BLaER1 treated with 17β-estradiol and CSF1 and Interleukin-3, amounts not matched to agents 10 nM and 100 nM (cell line): ENCODE data around the gene ROPN1B.
"Not testable (repeated sequence)": the region's sequence is repeated elsewhere in the genome, so short reads cannot be mapped to it uniquely, and the experiment has no call there.

Experiments used
- H3K27ac ChIP-seq, 11 experiments: shearing (Covaris generic); formaldehyde crosslinking; 2 replicates each; pipeline ENCODE4 v1.8.1; 2022
- H3K27me3 ChIP-seq, 11 experiments: shearing (Covaris generic); formaldehyde crosslinking; 2 replicates each; pipeline ENCODE4 v1.8.1; 2022
- H3K36me3 ChIP-seq, 11 experiments: shearing (Covaris generic); formaldehyde crosslinking; 2 replicates each; pipeline ENCODE4 v1.8.1; 2022
- H3K4me1 ChIP-seq, 10 experiments: shearing (Covaris generic); formaldehyde crosslinking; 2 replicates each; pipeline ENCODE4 v1.8.1; 2022
- H3K4me2 ChIP-seq, 11 experiments: shearing (Covaris generic); formaldehyde crosslinking; 2 replicates each; pipeline ENCODE4 v1.8.1; 2022
- H3K4me3 ChIP-seq, 10 experiments: shearing (Covaris generic); formaldehyde crosslinking; 2 replicates each; pipeline ENCODE4 v1.8.1; 2022
- H3K9ac ChIP-seq, 11 experiments: shearing (Covaris generic); formaldehyde crosslinking; 2 replicates each; pipeline ENCODE4 v1.8.1; 2022
- H3K9me3 ChIP-seq, 11 experiments: shearing (Covaris generic); formaldehyde crosslinking; replicated peaks in 1 of 11; 2 replicates each; pipeline ENCODE4 v1.8.1; 2022
- H4K20me1 ChIP-seq, 11 experiments: shearing (Covaris generic); formaldehyde crosslinking; 2 replicates each; pipeline ENCODE4 v1.8.1; 2022
- Cebpa-rat ChIP-seq, 11 experiments: shearing (Covaris generic); IDR thresholded peaks; 2 replicates each; pipeline ENCODE4 v1.8.1; 2022

ROPN1B gene

DNA sequence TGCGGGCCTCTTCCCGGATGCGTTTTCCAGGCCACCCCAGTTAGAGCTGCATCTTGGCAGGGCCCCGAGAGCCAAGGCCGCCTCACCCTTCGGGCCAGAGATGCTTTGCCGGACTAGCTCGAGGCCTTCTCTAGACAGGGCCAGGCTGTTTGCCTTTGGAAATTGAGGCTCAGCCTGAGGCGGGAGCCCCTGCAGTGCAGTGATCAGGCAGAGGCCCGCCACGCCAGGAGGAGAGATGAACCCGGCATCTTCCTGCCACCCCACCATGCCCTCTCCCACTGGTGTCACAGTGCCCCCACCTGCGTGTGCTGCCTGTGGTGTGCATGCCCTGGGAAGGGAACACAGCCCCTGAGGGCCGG is 8.9 kb upstream of the ROPN1B start:
- Histone ChIP-seq H3K4me1 (peaks cover 0 to 5% (median 0%) of the 10 kb centered on the region in 10 experiments; a peak in 7 of 20 replicates), H3K27ac (no peak overlapping the region), H3K27me3 (no peaks in the 10 kb centered on the region), H4K20me1 (no peaks in the 10 kb centered on the region), H3K9me3 (peaks cover 16 to 26% (median 21%) of the 10 kb centered on the region in 11 experiments), H3K4me3 (no peak overlapping the region), H3K9ac (no peak overlapping the region), H3K36me3 (no peaks in the 10 kb centered on the region), H3K4me2 (no peak overlapping the region)
- no peak for TF ChIP-seq Cebpa-rat (IDR thresholded peaks at IDR 0.05)

GRCh38 chr3:125960456-125961288 is 8.3 kb upstream of the ROPN1B start:
- H3K9me3 ChIP-seq, result peaks cover 16 to 26% (median 21%) of the 10 kb centered on the region in 11 experiments
- H4K20me1 ChIP-seq, result no peaks in the 10 kb centered on the region
- no peak for TF ChIP-seq Cebpa-rat (IDR thresholded peaks at IDR 0.05)
- H3K9ac ChIP-seq, result no peak overlapping the region
- no peaks in the 10 kb centered on the region for H3K27me3 ChIP-seq
- no peak overlapping the region for H3K27ac ChIP-seq
- no peak overlapping the region for H3K4me3 ChIP-seq
- H3K4me2 ChIP-seq, result no peak overlapping the region
- H3K4me1 ChIP-seq, result peaks cover 0 to 2% (median 0%) of the 10 kb centered on the region in 10 experiments; a peak in 1 of 20 replicates
- H3K36me3 ChIP-seq, result no peaks in the 10 kb centered on the region

GRCh38 chr3:125961289-125961589 is 7.7 kb upstream of the ROPN1B start:
- no peak for TF ChIP-seq Cebpa-rat (IDR thresholded peaks at IDR 0.05)
- Histone ChIP-seq H3K4me2 (no peak overlapping the region), H4K20me1 (no peaks in the 10 kb centered on the region), H3K9me3 (peaks cover 16 to 26% (median 21%) of the 10 kb centered on the region in 11 experiments), H3K27me3 (no peaks in the 10 kb centered on the region), H3K27ac (no peak overlapping the region), H3K36me3 (no peaks in the 10 kb centered on the region), H3K4me1 (peaks cover 0 to 5% (median 0%) of the 10 kb centered on the region in 10 experiments; a peak in 1 of 20 replicates), H3K9ac (no peak overlapping the region), H3K4me3 (no peak overlapping the region)

DNA sequence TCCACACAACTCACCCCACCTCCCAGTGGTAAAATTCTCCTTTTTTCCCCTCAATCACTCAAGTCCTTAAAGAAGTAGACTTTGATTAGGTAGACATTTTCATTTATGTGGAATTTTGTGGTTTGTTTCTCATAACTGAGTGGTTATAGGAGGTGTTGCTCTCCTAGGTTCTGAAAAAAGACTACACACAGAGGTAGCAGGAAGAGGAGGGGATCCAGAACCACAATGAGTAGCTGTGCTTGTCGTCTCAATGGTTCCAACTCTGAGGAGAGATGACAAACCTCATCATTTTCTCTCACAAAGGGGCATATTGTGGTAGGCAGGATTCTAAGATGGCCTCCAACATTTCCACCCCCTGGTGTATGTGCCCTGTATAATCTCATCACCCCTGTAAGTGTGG is 5.1 kb upstream of the ROPN1B start:
- not testable (repeated sequence) for H3K27me3 ChIP-seq, H3K9ac ChIP-seq, H4K20me1 ChIP-seq, H3K4me2 ChIP-seq, H3K4me3 ChIP-seq, H3K4me1 ChIP-seq, H3K27ac ChIP-seq, H3K36me3 ChIP-seq
- peaks cover 8 to 18% (median 13%) of the 10 kb centered on the region in 11 experiments for H3K9me3 ChIP-seq

- H3K27me3 ChIP-seq, result peaks cover 0 to 5% (median 0%) of the 10 kb centered on the region in 11 experiments; a peak in 3 of 22 replicates
- no peaks in the 10 kb centered on the region for H4K20me1 ChIP-seq
- no peak overlapping the region for H3K9ac ChIP-seq
- no peak for TF ChIP-seq Cebpa-rat (IDR thresholded peaks at IDR 0.05)
- H3K4me2 ChIP-seq, result peak overlapping the region in 1 of 11 experiments; percentile 16; a peak in 1 of 22 replicates
- no peak overlapping the region for H3K4me3 ChIP-seq
- H3K27ac ChIP-seq, result no peak overlapping the region
- H3K36me3 ChIP-seq, result no peaks in the 10 kb centered on the region
- H3K9me3 ChIP-seq, result peaks cover 0 to 6% (median 0%) of the 10 kb centered on the region in 11 experiments; a peak in 3 of 22 replicates
- H3K4me1 ChIP-seq, result peaks cover 0 to 5% (median 0%) of the 10 kb centered on the region in 10 experiments; a peak in 1 of 20 replicates
Measured at GRCh38 chr3:125965505-125965904, 3.5 kb upstream of the ROPN1B start.

- TF ChIP-seq Cebpa-rat (IDR thresholded peaks at IDR 0.05), result no peak
- Histone ChIP-seq H3K4me3 (no peak overlapping the region), H3K4me2 (no peak overlapping the region), H3K9ac (no peak overlapping the region), H3K27me3 (peaks cover 5 to 16% (median 8%) of the 10 kb centered on the region in 11 experiments; a peak in 17 of 22 replicates), H3K27ac (no peak overlapping the region), H3K36me3 (no peaks in the 10 kb centered on the region), H4K20me1 (no peaks in the 10 kb centered on the region), H3K4me1 (peaks cover 0 to 5% (median 0%) of the 10 kb centered on the region in 10 experiments; a peak in 1 of 20 replicates), H3K9me3 (peaks cover 0 to 6% (median 0%) of the 10 kb centered on the region in 11 experiments; a peak in 3 of 22 replicates)
Measured at GRCh38 chr3:125967156-125967555, 1.8 kb upstream of the ROPN1B start.

- H3K4me2 ChIP-seq, H3K9ac ChIP-seq, H3K4me3 ChIP-seq, H3K9me3 ChIP-seq, H3K36me3 ChIP-seq, H4K20me1 ChIP-seq, H3K27ac ChIP-seq, H3K4me1 ChIP-seq: not testable (repeated sequence)
- peaks cover 5 to 17% (median 8%) of the 10 kb centered on the region in 11 experiments; a peak in 17 of 22 replicates for H3K27me3 ChIP-seq
Measured at GRCh38 chr3:125968121-125968520, 857 bp upstream of the ROPN1B start.

GRCh38 chr3:125971997-125972944 is 3.3 kb downstream of the ROPN1B start:
- H3K4me3 ChIP-seq, H4K20me1 ChIP-seq, H3K4me1 ChIP-seq, H3K27ac ChIP-seq, H3K36me3 ChIP-seq, H3K9ac ChIP-seq, H3K9me3 ChIP-seq: not testable (repeated sequence)
- Histone ChIP-seq H3K4me2 (peak overlapping the region in 3 of 11 experiments; percentile 18 to 63 (median 22); a peak in 4 of 22 replicates), H3K27me3 (peaks cover 5 to 17% (median 8%) of the 10 kb centered on the region in 11 experiments; a peak in 17 of 22 replicates)

- not testable (repeated sequence) for H3K4me3 ChIP-seq, H3K36me3 ChIP-seq, H3K27ac ChIP-seq, H3K9ac ChIP-seq, H3K4me1 ChIP-seq, H4K20me1 ChIP-seq, H3K9me3 ChIP-seq, H3K4me2 ChIP-seq
- peaks cover 5 to 14% (median 7%) of the 10 kb centered on the region in 11 experiments; a peak in 17 of 22 replicates for H3K27me3 ChIP-seq
Measured at GRCh38 chr3:125975245-125976002, 6.4 kb downstream of the ROPN1B start.

- H3K27ac ChIP-seq, H3K36me3 ChIP-seq, H3K9ac ChIP-seq, H4K20me1 ChIP-seq, H3K4me1 ChIP-seq, H3K9me3 ChIP-seq, H3K4me3 ChIP-seq, H3K4me2 ChIP-seq: not testable (repeated sequence)
- peaks cover 5 to 13% (median 7%) of the 10 kb centered on the region in 11 experiments; a peak in 17 of 22 replicates for H3K27me3 ChIP-seq
Measured at GRCh38 chr3:125976003-125976390, 7.0 kb downstream of the ROPN1B start.

DNA sequence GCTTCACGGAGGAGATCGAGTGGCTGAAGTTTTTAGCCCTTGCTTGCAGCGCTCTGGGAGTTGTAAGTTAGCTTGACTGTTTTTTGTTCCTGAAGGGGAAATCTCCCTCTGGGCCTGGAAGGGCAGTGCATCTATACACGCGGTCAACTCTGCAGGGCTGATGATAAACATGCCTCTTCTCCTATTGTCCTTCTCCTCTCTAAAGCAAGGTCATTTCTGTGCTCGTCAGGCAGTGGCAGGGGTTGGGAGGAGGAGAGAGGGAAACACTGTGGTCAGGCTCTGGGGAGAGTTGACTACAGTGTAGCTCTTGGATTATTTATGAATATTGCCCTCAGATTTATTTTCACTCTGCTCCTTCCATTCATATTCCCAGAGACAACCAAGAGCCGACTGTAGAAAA is 8.1 kb downstream of the ROPN1B start:
- not testable (repeated sequence) for H3K4me2 ChIP-seq, H3K9me3 ChIP-seq, H3K9ac ChIP-seq, H4K20me1 ChIP-seq, H3K27me3 ChIP-seq, H3K27ac ChIP-seq, H3K36me3 ChIP-seq, H3K4me1 ChIP-seq, H3K4me3 ChIP-seq

GRCh38 chr3:125984951-125985350 is 16.0 kb downstream of the ROPN1B start:
- H3K4me3 ChIP-seq, H4K20me1 ChIP-seq, H3K9ac ChIP-seq, H3K27ac ChIP-seq, H3K9me3 ChIP-seq, H3K27me3 ChIP-seq, H3K36me3 ChIP-seq, H3K4me1 ChIP-seq, H3K4me2 ChIP-seq: not testable (repeated sequence)
